ENCODE measurements around the gene HOXD3. TPM values are rescaled to one million over a fixed set of nuclear protein-coding genes. Genes with fewer than 3 reads are reported as not detected.

Gene HOXD3
- polyA plus RNA-seq, 3 donors: not detected

- H3K36me3 ChIP-seq (replicated peaks in 1 of 2; ENCODE audit: control insufficient read depth in 1 of 2, insufficient read depth in 2 of 2, low read length in 2 of 2): no peaks in the 10 kb centered on the region
- 8% methylated on average over 9 of the region's 11 CpGs for WGBS (ENCODE audit: insufficient coverage)
- H4K20me1 ChIP-seq (ENCODE audit: insufficient read depth, low read length): no peaks in the 10 kb centered on the region
- no peaks in the 10 kb centered on the region for H3K79me2 ChIP-seq (ENCODE audit: insufficient read depth, low read length)
- Mint-ChIP-seq H3K27ac (no peak overlapping the region), H3K4me1 (peaks cover 12% of the 10 kb centered on the region), H3K27me3 (ENCODE audit: low read depth in 3 of 3) (peaks cover 93 to 99% (median 97%) of the 10 kb centered on the region in 3 donors), H3K4me3 (peak overlapping the region in 1 of 2 donors; percentile 85), H3K9me3 (peaks cover 4 to 45% (median 29%) of the 10 kb centered on the region in 7 donors), H3K36me3 (peaks cover 2 to 9% of the 10 kb centered on the region in 2 donors)
- intact Hi-C loops (cut with micrococcal nuclease): no loop called here
- no peak overlapping the region for H3K4me3 ChIP-seq (replicated peaks in 1 of 3; ENCODE audit: low read depth in 2 of 3, low read length in 3 of 3)
- TF ChIP-seq CTCF (IDR thresholded peaks at IDR 0.05): no peak
- no peak overlapping the region for H3K4me2 ChIP-seq (replicated peaks; ENCODE audit: extremely low read depth, low read length, poor library complexity, severe bottlenecking)
- H3K9me3 ChIP-seq (replicated peaks in 1 of 2; ENCODE audit: control insufficient read depth in 1 of 2, insufficient read depth in 1 of 2, low read length in 2 of 2): peaks cover 13 to 70% of the 10 kb centered on the region in 2 donors
- peaks cover 87 to 98% of the 10 kb centered on the region in 2 donors for H3K27me3 ChIP-seq (ENCODE audit: control insufficient read depth in 2 of 2, insufficient read depth in 2 of 2, low read length in 2 of 2)
- H2AFZ ChIP-seq (ENCODE audit: insufficient read depth, low read depth, low read length, poor library complexity, severe bottlenecking): no peak overlapping the region
- H3K9ac ChIP-seq (ENCODE audit: insufficient read depth, low read length, poor library complexity, severe bottlenecking): no peak overlapping the region
- no peak overlapping the region for H3K27ac ChIP-seq (ENCODE audit: low read depth in 1 of 2, low read length in 2 of 2)
- H3K4me1 ChIP-seq (ENCODE audit: control insufficient read depth in 1 of 2, insufficient read depth in 2 of 2, low read length in 2 of 2): peaks cover 5 to 9% of the 10 kb centered on the region in 2 donors
- no peak for DNase-seq
Observed at GRCh38 chr2:176117823-176118371, 39.2 kb upstream of the HOXD3 start.

- H3K4me1 ChIP-seq (ENCODE audit: control insufficient read depth in 1 of 2, insufficient read depth in 2 of 2, low read length in 2 of 2): peaks cover 5 to 12% of the 10 kb centered on the region in 2 donors
Observed at GRCh38 chr2:176118601-176119339, 38.3 kb upstream of the HOXD3 start.

More at GRCh38 chr2:176118601-176119339, 38.3 kb upstream of the HOXD3 start:
- H3K27me3 ChIP-seq (ENCODE audit: control insufficient read depth in 2 of 2, insufficient read depth in 2 of 2, low read length in 2 of 2): peaks cover 85 to 97% of the 10 kb centered on the region in 2 donors
- DNase-seq: peak in 2 of 3 donors; percentile 17 to 28
- intact Hi-C loops (cut with micrococcal nuclease): no loop called here
- no peaks in the 10 kb centered on the region for H3K79me2 ChIP-seq (ENCODE audit: insufficient read depth, low read length)
- H3K9me3 Mint-ChIP-seq: peaks cover 4 to 46% (median 29%) of the 10 kb centered on the region in 7 donors
- peak; percentile 61 for TF ChIP-seq CTCF (IDR thresholded peaks at IDR 0.05)
- no peak overlapping the region for H3K27ac ChIP-seq (ENCODE audit: low read depth in 1 of 2, low read length in 2 of 2)
- no peak overlapping the region for H3K9ac ChIP-seq (ENCODE audit: insufficient read depth, low read length, poor library complexity, severe bottlenecking)
- peaks cover 91 to 99% (median 95%) of the 10 kb centered on the region in 3 donors for H3K27me3 Mint-ChIP-seq (ENCODE audit: low read depth in 3 of 3)
- peaks cover 15% of the 10 kb centered on the region for H3K4me1 Mint-ChIP-seq
- WGBS (ENCODE audit: insufficient coverage): 4% methylated on average over 18 of the region's 24 CpGs
- H3K27ac Mint-ChIP-seq: no peak overlapping the region
- no peaks in the 10 kb centered on the region for H4K20me1 ChIP-seq (ENCODE audit: insufficient read depth, low read length)
- H3K36me3 ChIP-seq (replicated peaks in 1 of 2; ENCODE audit: control insufficient read depth in 1 of 2, insufficient read depth in 2 of 2, low read length in 2 of 2): no peaks in the 10 kb centered on the region
- peak overlapping the region; percentile 28 for H3K4me2 ChIP-seq (replicated peaks; ENCODE audit: extremely low read depth, low read length, poor library complexity, severe bottlenecking)
- peaks cover 13 to 72% of the 10 kb centered on the region in 2 donors for H3K9me3 ChIP-seq (replicated peaks in 1 of 2; ENCODE audit: control insufficient read depth in 1 of 2, insufficient read depth in 1 of 2, low read length in 2 of 2)
- H3K4me3 Mint-ChIP-seq: peak overlapping the region in 1 of 2 donors; percentile 85
- peaks cover 2 to 9% of the 10 kb centered on the region in 2 donors for H3K36me3 Mint-ChIP-seq
- H2AFZ ChIP-seq (ENCODE audit: insufficient read depth, low read depth, low read length, poor library complexity, severe bottlenecking): no peak overlapping the region
- H3K4me3 ChIP-seq (replicated peaks in 1 of 3; ENCODE audit: low read depth in 2 of 3, low read length in 3 of 3): no peak overlapping the region

Data from CD14-positive monocyte (primary cell).